Measurements from ENCODE around the gene SF3B2.

DNA sequence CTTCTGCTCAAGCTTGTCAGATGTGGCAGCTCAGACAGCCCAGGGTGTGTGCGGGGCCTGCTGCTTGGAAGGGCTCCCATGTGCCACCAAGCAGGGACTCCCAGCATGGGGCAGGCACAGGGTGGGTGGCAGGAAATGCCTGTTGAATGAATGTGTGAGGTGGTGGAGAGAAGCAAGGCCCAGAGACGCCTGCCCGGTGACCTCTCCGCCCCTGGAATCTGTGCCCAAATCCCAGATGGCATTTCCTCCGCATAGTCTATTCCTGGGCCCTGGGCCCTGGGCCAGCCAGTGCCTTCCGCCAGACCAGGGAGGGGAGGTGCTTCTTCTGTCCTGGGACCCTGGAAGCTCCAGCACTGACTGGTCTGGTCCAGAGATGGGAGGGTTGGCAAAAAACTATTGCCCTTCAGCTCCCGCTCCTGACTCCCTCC is 36.7 kb upstream of the SF3B2 start:
- TF ChIP-seq, protein P1, sequence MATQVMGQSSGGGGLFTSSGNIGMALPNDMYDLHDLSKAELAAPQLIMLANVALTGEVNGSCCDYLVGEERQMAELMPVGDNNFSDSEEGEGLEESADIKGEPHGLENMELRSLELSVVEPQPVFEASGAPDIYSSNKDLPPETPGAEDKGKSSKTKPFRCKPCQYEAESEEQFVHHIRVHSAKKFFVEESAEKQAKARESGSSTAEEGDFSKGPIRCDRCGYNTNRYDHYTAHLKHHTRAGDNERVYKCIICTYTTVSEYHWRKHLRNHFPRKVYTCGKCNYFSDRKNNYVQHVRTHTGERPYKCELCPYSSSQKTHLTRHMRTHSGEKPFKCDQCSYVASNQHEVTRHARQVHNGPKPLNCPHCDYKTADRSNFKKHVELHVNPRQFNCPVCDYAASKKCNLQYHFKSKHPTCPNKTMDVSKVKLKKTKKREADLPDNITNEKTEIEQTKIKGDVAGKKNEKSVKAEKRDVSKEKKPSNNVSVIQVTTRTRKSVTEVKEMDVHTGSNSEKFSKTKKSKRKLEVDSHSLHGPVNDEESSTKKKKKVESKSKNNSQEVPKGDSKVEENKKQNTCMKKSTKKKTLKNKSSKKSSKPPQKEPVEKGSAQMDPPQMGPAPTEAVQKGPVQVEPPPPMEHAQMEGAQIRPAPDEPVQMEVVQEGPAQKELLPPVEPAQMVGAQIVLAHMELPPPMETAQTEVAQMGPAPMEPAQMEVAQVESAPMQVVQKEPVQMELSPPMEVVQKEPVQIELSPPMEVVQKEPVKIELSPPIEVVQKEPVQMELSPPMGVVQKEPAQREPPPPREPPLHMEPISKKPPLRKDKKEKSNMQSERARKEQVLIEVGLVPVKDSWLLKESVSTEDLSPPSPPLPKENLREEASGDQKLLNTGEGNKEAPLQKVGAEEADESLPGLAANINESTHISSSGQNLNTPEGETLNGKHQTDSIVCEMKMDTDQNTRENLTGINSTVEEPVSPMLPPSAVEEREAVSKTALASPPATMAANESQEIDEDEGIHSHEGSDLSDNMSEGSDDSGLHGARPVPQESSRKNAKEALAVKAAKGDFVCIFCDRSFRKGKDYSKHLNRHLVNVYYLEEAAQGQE (IDR thresholded peaks at IDR 0.05; ENCODE audit: insufficient read depth in 1 of 2, low read depth in 2 of 2, low read length in 2 of 2), result no peak
- TF ChIP-seq POLR2AphosphoS5 (IDR thresholded peaks at IDR 0.05; ENCODE audit: low read depth, low read length) (no peak), SIN3A (IDR thresholded peaks at IDR 0.05; ENCODE audit: borderline replicate concordance, insufficient read depth, low read length) (no peak), TAF1 (IDR thresholded peaks at IDR 0.05; ENCODE audit: borderline replicate concordance, insufficient read depth, low read length) (no peak)

All from PFSK-1 (cell line).